HCT116 (cell line): ENCODE results near the gene UPK1B. TPM values are rescaled to one million over a fixed set of nuclear protein-coding genes. Genes with fewer than 3 reads are reported as not detected.

Experiments
- ATAC-seq: fragments of 200-7000 bp; cut with Tn5 transposase; 2 replicates; pipeline ENCODE4 v1.9.1; 2020; ENCODE audit warnings: mild to moderate bottlenecking, moderate library complexity
- BruUV-seq: library from RNA; stranded (reverse); fragments of 400-500 nt; replicated peaks from 2 replicates; lab custom pipeline; 2021; lab: Mats Ljungman, UMichigan
- CTCF ChIA-PET: fragments of 300-600 bp; sonication (Branson Sonifier 250); formaldehyde crosslinking; loops from one replicate; lab custom pipeline; 2021; ENCODE audit warnings: antibody characterized with exemption; lab: Charles Lee
- POLR2A ChIA-PET: fragments of 300-600, 350-600 bp; sonication (Branson Sonifier 250); formaldehyde crosslinking; loops from one replicate; lab custom pipeline; 2021; ENCODE audit warnings: antibody characterized with exemption; lab: Charles Lee
- RAD21 ChIA-PET, 2 experiments: fragments of 300-600 bp; sonication (Branson Sonifier 250); formaldehyde crosslinking; loops; one replicate each; lab custom pipeline; 2023; ENCODE audit warnings: low total read pairs in 2 of 2; ENCODE audit not compliant: uncharacterized antibody in 2 of 2, unreplicated experiment in 2 of 2, low non-redundant PET in 1 of 2; lab: Charles Lee
- DNase-seq: peaks from one replicate; pipeline ENCODE4 v3.0.0-alpha.2; 2010; ENCODE audit warnings: low read depth, low spot score
- H2AFZ ChIP-seq: fragments of 200-600 bp; shearing (Covaris generic), sonication (generic); 2 replicates; pipeline ENCODE4 v1.6.1; 2017; ENCODE audit warnings: low read depth, mixed run types, mixed read lengths, antibody characterized with exemption, low read length; ENCODE audit not compliant: poor library complexity, severe bottlenecking
- H3K27ac ChIP-seq: 2 replicates; pipeline ENCODE4 v1.5.1; 2012; ENCODE audit warnings: low read depth, low read length
- H3K27me3 ChIP-seq: fragments of 200-600 bp; sonication (generic); 2 replicates; pipeline ENCODE4 v1.6.1; 2016; ENCODE audit warnings: mixed run types, low read length, mixed read lengths; ENCODE audit not compliant: insufficient read depth
- H3K36me3 ChIP-seq, 2 experiments: fragments of 200-500 bp in 1 of 2; fragments of 200-600 bp in 1 of 2; sonication (Bioruptor generic) in 1 of 2; sonication (generic) in 1 of 2; 2 replicates each; pipeline versions ENCODE4 v1.5.1 to v1.6.1; 2014 to 2016; ENCODE audit warnings: low read length in 2 of 2, inconsistent platforms in 1 of 2, mixed read lengths in 1 of 2, mixed run types in 1 of 2; ENCODE audit not compliant: insufficient read depth in 2 of 2, control insufficient read depth in 1 of 2
- H3K4me1 ChIP-seq, 2 experiments: fragments of 200-600 bp in 1 of 2; sonication (generic) in 1 of 2; 2 replicates each; pipeline versions ENCODE4 v1.5.1 to v1.6.1; 2012 to 2017; ENCODE audit warnings: low read length in 2 of 2, inconsistent platforms in 1 of 2, mild to moderate bottlenecking in 1 of 2, mixed read lengths in 1 of 2, mixed run types in 1 of 2, moderate library complexity in 1 of 2; ENCODE audit not compliant: insufficient read depth in 2 of 2, control insufficient read depth in 1 of 2
- H3K4me2 ChIP-seq: fragments of 200-600 bp; sonication (generic); 2 replicates; pipeline ENCODE4 v1.6.1; 2017; ENCODE audit warnings: mixed run types, low read length, mixed read lengths
- H3K4me3 ChIP-seq, 2 experiments: fragments of 200-600 bp in 1 of 2; sonication (generic) in 1 of 2; replicated peaks in 1 of 2; 2 replicates each; pipeline ENCODE4 v1.5.1; 2011 to 2016; ENCODE audit warnings: low read length in 2 of 2, control low read depth in 1 of 2, low read depth in 1 of 2, mild to moderate bottlenecking in 1 of 2, mixed read lengths in 1 of 2, mixed run types in 1 of 2
- H3K79me2 ChIP-seq: fragments of 200-600 bp; sonication (generic); 2 replicates; pipeline ENCODE4 v1.6.1; 2017; ENCODE audit warnings: mild to moderate bottlenecking, mixed run types, low read length, moderate library complexity, mixed read lengths; ENCODE audit not compliant: insufficient read depth
- H3K9ac ChIP-seq: fragments of 200-600 bp; sonication (generic); 2 replicates; pipeline ENCODE4 v1.6.1; 2016; ENCODE audit warnings: low read length, mixed read lengths
- H3K9me2 ChIP-seq: fragments of 200-600 bp; sonication (generic), shearing (Covaris generic); 2 replicates; pipeline ENCODE4 v1.6.1; 2017; ENCODE audit warnings: mixed run types, mild to moderate bottlenecking, moderate library complexity; ENCODE audit not compliant: insufficient read depth
- H3K9me3 ChIP-seq, 2 experiments: fragments of 200-500 bp in 1 of 2; fragments of 200-600 bp in 1 of 2; sonication (Bioruptor generic) in 1 of 2; sonication (generic) in 1 of 2; 2 replicates each; pipeline ENCODE4 v1.6.1; 2014 to 2017; ENCODE audit warnings: low read length in 2 of 2, mixed read lengths in 2 of 2, inconsistent platforms in 1 of 2, low read depth in 1 of 2, mild to moderate bottlenecking in 1 of 2, mixed run types in 1 of 2, moderate library complexity in 1 of 2; ENCODE audit not compliant: control insufficient read depth in 1 of 2, insufficient read depth in 1 of 2
- H4K20me1 ChIP-seq: fragments of 200-600 bp; sonication (generic), shearing (Covaris generic); 2 replicates; pipeline ENCODE4 v1.6.1; 2017; ENCODE audit warnings: mixed run types, mild to moderate bottlenecking, moderate library complexity; ENCODE audit not compliant: insufficient read depth
- ATF3 ChIP-seq: IDR thresholded peaks from 2 replicates; pipeline ENCODE4 v1.6.1; 2012
- CBX3 ChIP-seq: IDR thresholded peaks from 2 replicates; pipeline ENCODE4 v1.6.1; 2012; ENCODE audit warnings: low read depth
- ELF1 ChIP-seq: IDR thresholded peaks from 2 replicates; pipeline ENCODE4 v1.6.1; 2012; ENCODE audit warnings: low read depth, borderline replicate concordance
- EZH2phosphoT487 ChIP-seq: fragments of 200-600 bp; IDR thresholded peaks from 2 replicates; pipeline ENCODE4 v1.6.1; 2018; ENCODE audit warnings: antibody characterized with exemption, borderline replicate concordance
- MAX ChIP-seq: IDR thresholded peaks from 2 replicates; pipeline ENCODE4 v1.6.1; 2012
- POLR2AphosphoS5 ChIP-seq: IDR thresholded peaks from 2 replicates; pipeline ENCODE4 v1.6.1; 2011; ENCODE audit warnings: mild to moderate bottlenecking, low read depth, low read length, moderate library complexity
- REST ChIP-seq: IDR thresholded peaks from 2 replicates; pipeline ENCODE4 v1.6.1; 2012; ENCODE audit warnings: low read depth
- SIN3A ChIP-seq: IDR thresholded peaks from 2 replicates; pipeline ENCODE4 v1.6.1; 2012; ENCODE audit warnings: low read depth
- SP1 ChIP-seq: IDR thresholded peaks from 2 replicates; pipeline ENCODE4 v1.6.1; 2012; ENCODE audit warnings: low read depth
- SRF ChIP-seq: IDR thresholded peaks from 2 replicates; pipeline ENCODE4 v1.6.1; 2012; ENCODE audit warnings: low read depth
- ZFX ChIP-seq: fragments of 450-650 bp; IDR thresholded peaks from 2 replicates; pipeline ENCODE4 v1.6.1; 2017
- ZNF274 ChIP-seq: fragments of 200-500 bp; sonication (Bioruptor generic); IDR thresholded peaks from 2 replicates; pipeline ENCODE4 v1.6.1; 2014; ENCODE audit warnings: mild to moderate bottlenecking, low read depth, low read length, inconsistent platforms
- intact Hi-C: fragments of 100-400 bp; cut with micrococcal nuclease; formaldehyde crosslinking; loops from 2 replicates; pipeline ENCODE4 v1.10.0; 2022
- total RNA-seq: library from RNA; stranded (reverse); gene quantifications from one replicate; pipeline ENCODE4 v1.2.1, GENCODE V29; 2021; ENCODE audit not compliant: unreplicated experiment

The UPK1B gene
- total RNA-seq, 1 experiment from 2014 or later: not detected

GRCh38 chr3:119235151-119235550 lies 61.8 kb downstream of the UPK1B start:
- no peaks in the 10 kb centered on the region for H3K9me2 ChIP-seq
- H4K20me1 ChIP-seq: no peaks in the 10 kb centered on the region
- no peak overlapping the region for H3K27ac ChIP-seq
- DNase-seq: no peak
- POLR2A ChIA-PET: no interaction called here
- intact Hi-C loops: no loop called here
- ATAC-seq: no peak
- TF ChIP-seq POLR2AphosphoS5: no peak
- TF ChIP-seq REST: no peak
- no peak for TF ChIP-seq ZFX
- no peak for TF ChIP-seq CBX3
- TF ChIP-seq SIN3A: no peak
- no peak for TF ChIP-seq EZH2phosphoT487
- no peak for TF ChIP-seq ATF3
- TF ChIP-seq SRF: no peak
- TF ChIP-seq ELF1: no peak
- no peak for TF ChIP-seq ZNF274
- no peak for TF ChIP-seq MAX
- TF ChIP-seq SP1: no peak
- H3K9me3 ChIP-seq: no peaks in the 10 kb centered on the region
- no peak overlapping the region for H3K4me3 ChIP-seq
- H3K36me3 ChIP-seq: peaks cover 3 to 4% of the 10 kb centered on the region in 2 experiments; a peak in 2 of 4 replicates
- CTCF ChIA-PET: interaction anchor here (0.6 kb wide), 1 partner anchor 351 kb away, joined by 3 read pairs; no protein-coding TSS in a partner anchor
- no peak overlapping the region for H2AFZ ChIP-seq
- H3K4me2 ChIP-seq: no peak overlapping the region
- H3K79me2 ChIP-seq: peaks cover 22% of the 10 kb centered on the region
- H3K27me3 ChIP-seq: no peaks in the 10 kb centered on the region
- RAD21 ChIA-PET: no interaction called here
- no TSS peak for BruUV-seq
- no peak overlapping the region for H3K9ac ChIP-seq
- H3K4me1 ChIP-seq: peaks cover 0 to 12% of the 10 kb centered on the region in 2 experiments; a peak in 2 of 4 replicates
